CD14-positive monocyte (primary cell): ENCODE results near the gene CRYGS. TPM values are rescaled to one million over a fixed set of nuclear protein-coding genes. Genes with fewer than 3 reads are reported as not detected.
A peak's percentile ranks its signal among the peaks of the same experiment; 100 is the strongest.

Experiments
- DNase-seq, 3 donors: peaks; one replicate each; pipeline ENCODE4 v3.0.0-alpha.2; 2011 to 2022
- H2AFZ ChIP-seq: 2 replicates; pipeline ENCODE4 v1.6.0; 2012; ENCODE audit warnings: mild to moderate bottlenecking, low read depth, low read length, inconsistent platforms; ENCODE audit not compliant: insufficient read depth, poor library complexity, severe bottlenecking
- H3K27ac ChIP-seq, 2 donors: 1 replicate in 1 of 2; 2 replicates in 1 of 2; pipeline ENCODE4 v1.5.1; 2012 to 2013; ENCODE audit warnings: low read length in 2 of 2, control low read depth in 1 of 2, inconsistent platforms in 1 of 2, low read depth in 1 of 2, mild to moderate bottlenecking in 1 of 2
- H3K27me3 ChIP-seq, 2 donors: one replicate each; pipeline versions ENCODE4 v1.6.0 to v1.6.1; 2011 to 2013; ENCODE audit warnings: low read length in 2 of 2; ENCODE audit not compliant: control insufficient read depth in 2 of 2, insufficient read depth in 2 of 2
- H3K36me3 ChIP-seq, 2 donors: replicated peaks in 1 of 2; 1 replicate in 1 of 2; 2 replicates in 1 of 2; pipeline versions ENCODE4 v1.5.1 to v1.6.1; 2012 to 2013; ENCODE audit warnings: low read length in 2 of 2, control low read depth in 1 of 2, inconsistent platforms in 1 of 2, mild to moderate bottlenecking in 1 of 2; ENCODE audit not compliant: insufficient read depth in 2 of 2, control insufficient read depth in 1 of 2
- H3K4me1 ChIP-seq, 2 donors: 1 replicate in 1 of 2; 2 replicates in 1 of 2; pipeline versions ENCODE4 v1.5.1 to v1.6.1; 2012 to 2013; ENCODE audit warnings: low read length in 2 of 2, control low read depth in 1 of 2, inconsistent platforms in 1 of 2, mild to moderate bottlenecking in 1 of 2, moderate library complexity in 1 of 2; ENCODE audit not compliant: insufficient read depth in 2 of 2, control insufficient read depth in 1 of 2
- H3K4me2 ChIP-seq: replicated peaks from 2 replicates; pipeline ENCODE3; 2012; ENCODE audit warnings: low read length, moderate library complexity, mild to moderate bottlenecking; ENCODE audit not compliant: poor library complexity, severe bottlenecking; ENCODE audit errors: extremely low read depth
- H3K4me3 ChIP-seq, 3 experiments: fragments of 200-600 bp in 1 of 3; sonication (generic) in 1 of 3; replicated peaks in 1 of 3; 1 replicate in 2 of 3; 2 replicates in 1 of 3; pipeline ENCODE4 v1.5.1; 2011 to 2013; ENCODE audit warnings: low read length in 3 of 3, mild to moderate bottlenecking in 3 of 3, control low read depth in 2 of 3, low read depth in 2 of 3, inconsistent platforms in 1 of 3, moderate library complexity in 1 of 3
- H3K79me2 ChIP-seq: 2 replicates; pipeline ENCODE4 v1.6.0; 2012; ENCODE audit warnings: mild to moderate bottlenecking, control low read depth, inconsistent platforms, low read length, moderate library complexity; ENCODE audit not compliant: insufficient read depth
- H3K9ac ChIP-seq: 2 replicates; pipeline ENCODE4 v1.6.0; 2017; ENCODE audit warnings: low read length, mild to moderate bottlenecking; ENCODE audit not compliant: insufficient read depth, poor library complexity, severe bottlenecking
- H3K9me3 ChIP-seq, 2 donors: replicated peaks in 1 of 2; 1 replicate in 1 of 2; 2 replicates in 1 of 2; pipeline versions ENCODE4 v1.5.1 to v1.6.1; 2012 to 2013; ENCODE audit warnings: low read length in 2 of 2, control low read depth in 1 of 2; ENCODE audit not compliant: control insufficient read depth in 1 of 2, insufficient read depth in 1 of 2
- H4K20me1 ChIP-seq: 2 replicates; pipeline ENCODE4 v1.6.0; 2012; ENCODE audit warnings: mild to moderate bottlenecking, low read length, control low read depth, moderate library complexity; ENCODE audit not compliant: insufficient read depth
- H3K27ac Mint-ChIP-seq, 7 donors: one replicate each; pipeline ENCODE4 v1.8.0; 2020; ENCODE audit warnings: mild to moderate bottlenecking in 7 of 7, mixed read lengths in 7 of 7, moderate library complexity in 6 of 7, inconsistent platforms in 2 of 7
- H3K27me3 Mint-ChIP-seq, 3 donors: one replicate each; pipeline ENCODE4 v1.8.0; 2021 to 2022; ENCODE audit warnings: low read depth in 3 of 3, mild to moderate bottlenecking in 3 of 3, mixed read lengths in 3 of 3, moderate library complexity in 3 of 3, inconsistent platforms in 1 of 3
- H3K36me3 Mint-ChIP-seq, 2 donors: one replicate each; pipeline ENCODE4 v1.8.0; 2020; ENCODE audit warnings: mixed read lengths in 2 of 2, inconsistent platforms in 1 of 2, mild to moderate bottlenecking in 1 of 2
- H3K4me1 Mint-ChIP-seq: one replicate; pipeline ENCODE4 v1.8.0; 2020; ENCODE audit warnings: mild to moderate bottlenecking, mixed read lengths
- H3K4me3 Mint-ChIP-seq, 2 donors: one replicate each; pipeline ENCODE4 v1.8.0; 2020; ENCODE audit warnings: mild to moderate bottlenecking in 2 of 2, mixed read lengths in 2 of 2, moderate library complexity in 1 of 2
- H3K9me3 Mint-ChIP-seq, 7 donors: one replicate each; pipeline ENCODE4 v1.8.0; 2020 to 2022; ENCODE audit warnings: mixed read lengths in 7 of 7, mild to moderate bottlenecking in 6 of 7, moderate library complexity in 6 of 7, inconsistent platforms in 2 of 7
- WGBS: methylation state at CpG from one replicate; pipeline ENCODE4 v1.1.5; 2013; ENCODE audit warnings: missing lambda C conversion rate; ENCODE audit not compliant: insufficient coverage; 5-methylcytosine and 5-hydroxymethylcytosine counted together
- intact Hi-C, 2 donors: fragments of 100-400 bp; cut with micrococcal nuclease; formaldehyde crosslinking; loops; one replicate each; pipeline versions ENCODE4 v1.15.0 to v1.15.1; 2023
- polyA plus RNA-seq, 3 donors: library from polyadenylated mRNA; depleted of rRNA in 1 of 3; unstranded in 2 of 3; stranded (reverse) in 1 of 3; fragments of 300-500 nt in 2 of 3; fragments of >200 nt in 1 of 3; fragmentation: Illumina TruSeq in 2 of 3; gene quantifications; 1 replicate in 2 of 3; 2 replicates in 1 of 3; pipeline ENCODE4 v1.2.3, GENCODE V29; 2012 to 2021
- TF ChIP-seq, protein P1 (sequence below): fragments of 200-600 bp; IDR thresholded peaks from one replicate; pipeline ENCODE4 v1.8.0; 2022; ENCODE audit warnings: antibody characterized with exemption, mild to moderate bottlenecking

Gene CRYGS
- polyA plus RNA-seq, 3 donors: 0.25 to 4.1 TPM; not detected in 1

DNA sequence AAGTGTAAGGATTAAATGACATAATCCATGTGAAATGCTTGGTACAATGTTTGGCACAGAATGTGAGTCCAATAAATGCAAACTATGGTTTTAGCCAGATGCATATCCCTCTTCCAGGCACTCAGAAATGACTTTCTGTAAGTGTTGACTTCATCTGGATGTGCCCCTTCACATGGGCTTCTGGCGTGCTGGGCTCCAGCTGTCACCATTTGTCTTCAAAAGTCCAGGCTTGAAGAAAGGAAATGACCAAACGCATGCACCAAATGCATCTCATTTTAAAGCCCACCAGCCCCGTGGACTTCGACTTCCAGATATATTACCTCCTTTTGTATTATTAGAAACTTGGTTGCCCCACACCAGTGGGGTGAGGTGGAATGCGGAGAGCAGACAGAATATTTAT, 23.7 kb downstream of the CRYGS start:
- Histone ChIP-seq H3K27ac (no peak overlapping the region), H3K9me3 (peaks cover 11 to 13% of the 10 kb centered on the region in 2 donors), H3K4me1 (peaks cover 4 to 12% of the 10 kb centered on the region in 2 donors), H3K4me3 (no peak overlapping the region), H3K9ac (no peak overlapping the region), H3K4me2 (no peak overlapping the region), H3K27me3 (no peaks in the 10 kb centered on the region), H3K79me2 (no peaks in the 10 kb centered on the region), H2AFZ (no peak overlapping the region), H4K20me1 (no peaks in the 10 kb centered on the region), H3K36me3 (no peaks in the 10 kb centered on the region)
- no peak for DNase-seq
- Mint-ChIP-seq H3K9me3 (peaks cover 10 to 16% (median 13%) of the 10 kb centered on the region in 7 donors), H3K36me3 (peaks cover 0 to 6% of the 10 kb centered on the region in 2 donors), H3K4me1 (peaks cover 15% of the 10 kb centered on the region), H3K27ac (no peak overlapping the region), H3K4me3 (no peak overlapping the region), H3K27me3 (peaks cover 1 to 6% (median 1%) of the 10 kb centered on the region in 3 donors)
- intact Hi-C loops: no loop called here
- TF ChIP-seq, protein P1, sequence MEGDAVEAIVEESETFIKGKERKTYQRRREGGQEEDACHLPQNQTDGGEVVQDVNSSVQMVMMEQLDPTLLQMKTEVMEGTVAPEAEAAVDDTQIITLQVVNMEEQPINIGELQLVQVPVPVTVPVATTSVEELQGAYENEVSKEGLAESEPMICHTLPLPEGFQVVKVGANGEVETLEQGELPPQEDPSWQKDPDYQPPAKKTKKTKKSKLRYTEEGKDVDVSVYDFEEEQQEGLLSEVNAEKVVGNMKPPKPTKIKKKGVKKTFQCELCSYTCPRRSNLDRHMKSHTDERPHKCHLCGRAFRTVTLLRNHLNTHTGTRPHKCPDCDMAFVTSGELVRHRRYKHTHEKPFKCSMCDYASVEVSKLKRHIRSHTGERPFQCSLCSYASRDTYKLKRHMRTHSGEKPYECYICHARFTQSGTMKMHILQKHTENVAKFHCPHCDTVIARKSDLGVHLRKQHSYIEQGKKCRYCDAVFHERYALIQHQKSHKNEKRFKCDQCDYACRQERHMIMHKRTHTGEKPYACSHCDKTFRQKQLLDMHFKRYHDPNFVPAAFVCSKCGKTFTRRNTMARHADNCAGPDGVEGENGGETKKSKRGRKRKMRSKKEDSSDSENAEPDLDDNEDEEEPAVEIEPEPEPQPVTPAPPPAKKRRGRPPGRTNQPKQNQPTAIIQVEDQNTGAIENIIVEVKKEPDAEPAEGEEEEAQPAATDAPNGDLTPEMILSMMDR: no peak
- 100% methylated on average over 1 of the region's 5 CpGs for WGBS

DNA sequence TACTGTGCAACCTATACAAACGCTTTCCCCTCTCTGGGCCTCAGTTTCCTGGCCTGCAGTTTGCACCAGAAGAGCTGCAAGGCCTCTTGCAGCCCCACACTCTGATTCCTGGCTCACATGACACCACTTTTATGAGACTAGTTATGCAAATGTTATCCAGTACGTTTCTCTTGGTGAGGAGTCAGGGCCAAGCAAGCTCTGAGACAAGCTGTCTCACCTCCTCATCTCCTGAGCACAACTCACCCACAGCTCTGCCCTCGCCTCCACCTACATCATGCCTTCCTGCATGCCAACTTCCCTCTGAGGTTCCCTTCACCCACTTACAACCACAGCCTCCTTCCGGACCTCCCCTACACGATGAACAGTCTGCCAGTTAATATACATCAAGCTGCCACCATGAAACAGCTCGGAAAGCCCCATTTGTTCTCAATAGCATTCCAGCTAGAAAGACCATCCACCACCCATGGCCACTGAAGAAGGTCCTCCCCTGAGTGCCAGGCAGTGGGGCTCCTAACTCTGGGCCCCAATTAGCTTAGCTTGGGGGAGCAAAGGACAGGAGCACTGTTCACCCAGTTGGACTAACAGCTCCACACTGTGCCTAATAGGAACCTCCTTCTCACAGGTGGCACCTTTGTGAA, 25.0 kb downstream of the CRYGS start:
- intact Hi-C loops: no loop called here
- Mint-ChIP-seq H3K27ac (peak overlapping the region in 3 of 7 donors; percentile 2 to 64 (median 7)), H3K36me3 (peaks cover 0 to 6% of the 10 kb centered on the region in 2 donors), H3K9me3 (peaks cover 10 to 16% (median 13%) of the 10 kb centered on the region in 7 donors), H3K4me3 (no peak overlapping the region), H3K4me1 (peaks cover 26% of the 10 kb centered on the region), H3K27me3 (peaks cover 1 to 3% (median 1%) of the 10 kb centered on the region in 3 donors)
- WGBS: 4% methylated on average over 5 of the region's 6 CpGs
- no peak overlapping the region for H3K4me2 ChIP-seq
- H3K79me2 ChIP-seq: no peaks in the 10 kb centered on the region
- H3K4me1 ChIP-seq: peaks cover 4 to 18% of the 10 kb centered on the region in 2 donors
- H3K27me3 ChIP-seq: no peaks in the 10 kb centered on the region
- H3K9me3 ChIP-seq: peaks cover 11 to 13% of the 10 kb centered on the region in 2 donors
- H4K20me1 ChIP-seq: no peaks in the 10 kb centered on the region
- DNase-seq: peak in 1 of 3 donors; percentile 9
- H3K9ac ChIP-seq: no peak overlapping the region
- no peaks in the 10 kb centered on the region for H3K36me3 ChIP-seq
- H3K4me3 ChIP-seq: no peak overlapping the region
- TF ChIP-seq, protein P1: no peak
- no peak overlapping the region for H3K27ac ChIP-seq
- H2AFZ ChIP-seq: peak overlapping the region; percentile 34
